Measurements from ENCODE around the gene NDUFAF7.

The NDUFAF7 gene

DNA sequence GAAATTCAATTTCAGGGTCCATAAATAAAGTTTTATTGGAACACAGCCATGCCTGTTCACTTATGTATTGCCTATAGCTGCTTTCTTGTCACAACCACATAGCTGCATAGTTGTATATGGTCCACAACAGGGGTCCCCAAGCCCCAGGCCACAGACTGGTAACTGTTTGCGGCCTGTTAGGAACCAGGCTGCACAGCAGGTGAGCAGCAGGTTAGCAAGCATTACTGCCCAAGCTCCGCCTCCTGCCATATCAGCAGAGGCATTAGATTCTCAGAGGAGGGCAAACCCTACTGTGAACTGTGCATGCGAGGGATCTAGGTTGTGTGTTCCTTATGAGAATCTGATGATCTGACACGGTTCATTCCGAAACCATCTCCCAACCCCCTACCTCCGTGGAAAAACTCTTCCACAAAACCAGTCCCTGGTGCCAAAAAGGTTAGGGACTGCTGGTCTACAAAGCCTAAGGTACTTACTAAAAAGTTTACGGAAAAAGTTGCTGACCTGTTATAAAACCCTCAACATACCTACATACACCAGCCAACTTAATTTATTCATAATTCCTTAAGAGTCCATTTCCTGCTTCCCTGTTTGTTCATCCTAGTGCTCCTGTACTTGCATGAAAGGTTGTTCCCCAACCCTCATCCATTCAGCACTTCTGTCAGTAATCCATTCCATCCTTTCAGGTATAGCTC, 40.1 kb downstream of the NDUFAF7 start:
- Histone ChIP-seq H3K9ac (ENCODE audit: low read depth, low read length, poor library complexity, severe bottlenecking) (no peak overlapping the region), H3K27me3 (ENCODE audit: insufficient read depth, low read length, poor library complexity, severe bottlenecking) (no peaks in the 10 kb centered on the region), H3K4me1 (ENCODE audit: insufficient read depth, low read length, poor library complexity, severe bottlenecking) (no peaks in the 10 kb centered on the region), H3F3A (ENCODE audit: low read depth) (no peaks in the 10 kb centered on the region), H3K9me3 (ENCODE audit: insufficient read depth, low read depth, low read length) (no peaks in the 10 kb centered on the region), H3K4me3 (ENCODE audit: low read length, poor library complexity, severe bottlenecking) (no peak overlapping the region), H3K79me2 (ENCODE audit: insufficient read depth, low read length) (no peaks in the 10 kb centered on the region), H3K36me3 (ENCODE audit: insufficient read depth, low read length) (peaks cover 86% of the 10 kb centered on the region), H3K9me2 (replicated peaks; ENCODE audit: low read depth, low read length) (no peaks in the 10 kb centered on the region), H2AFZ (ENCODE audit: low read length) (no peak overlapping the region), H3K4me2 (ENCODE audit: low read depth, low read length, poor library complexity, severe bottlenecking) (no peak overlapping the region), H4K20me1 (ENCODE audit: insufficient read depth, low read length, poor library complexity, severe bottlenecking) (no peaks in the 10 kb centered on the region)
- TF ChIP-seq, protein P1, sequence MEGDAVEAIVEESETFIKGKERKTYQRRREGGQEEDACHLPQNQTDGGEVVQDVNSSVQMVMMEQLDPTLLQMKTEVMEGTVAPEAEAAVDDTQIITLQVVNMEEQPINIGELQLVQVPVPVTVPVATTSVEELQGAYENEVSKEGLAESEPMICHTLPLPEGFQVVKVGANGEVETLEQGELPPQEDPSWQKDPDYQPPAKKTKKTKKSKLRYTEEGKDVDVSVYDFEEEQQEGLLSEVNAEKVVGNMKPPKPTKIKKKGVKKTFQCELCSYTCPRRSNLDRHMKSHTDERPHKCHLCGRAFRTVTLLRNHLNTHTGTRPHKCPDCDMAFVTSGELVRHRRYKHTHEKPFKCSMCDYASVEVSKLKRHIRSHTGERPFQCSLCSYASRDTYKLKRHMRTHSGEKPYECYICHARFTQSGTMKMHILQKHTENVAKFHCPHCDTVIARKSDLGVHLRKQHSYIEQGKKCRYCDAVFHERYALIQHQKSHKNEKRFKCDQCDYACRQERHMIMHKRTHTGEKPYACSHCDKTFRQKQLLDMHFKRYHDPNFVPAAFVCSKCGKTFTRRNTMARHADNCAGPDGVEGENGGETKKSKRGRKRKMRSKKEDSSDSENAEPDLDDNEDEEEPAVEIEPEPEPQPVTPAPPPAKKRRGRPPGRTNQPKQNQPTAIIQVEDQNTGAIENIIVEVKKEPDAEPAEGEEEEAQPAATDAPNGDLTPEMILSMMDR (conservative IDR thresholded peaks at IDR 0.05; ENCODE audit: low read length), result no peak
- no peak for TF ChIP-seq EZH2phosphoT487 (IDR thresholded peaks at IDR 0.05; ENCODE audit: borderline replicate concordance)

DNA sequence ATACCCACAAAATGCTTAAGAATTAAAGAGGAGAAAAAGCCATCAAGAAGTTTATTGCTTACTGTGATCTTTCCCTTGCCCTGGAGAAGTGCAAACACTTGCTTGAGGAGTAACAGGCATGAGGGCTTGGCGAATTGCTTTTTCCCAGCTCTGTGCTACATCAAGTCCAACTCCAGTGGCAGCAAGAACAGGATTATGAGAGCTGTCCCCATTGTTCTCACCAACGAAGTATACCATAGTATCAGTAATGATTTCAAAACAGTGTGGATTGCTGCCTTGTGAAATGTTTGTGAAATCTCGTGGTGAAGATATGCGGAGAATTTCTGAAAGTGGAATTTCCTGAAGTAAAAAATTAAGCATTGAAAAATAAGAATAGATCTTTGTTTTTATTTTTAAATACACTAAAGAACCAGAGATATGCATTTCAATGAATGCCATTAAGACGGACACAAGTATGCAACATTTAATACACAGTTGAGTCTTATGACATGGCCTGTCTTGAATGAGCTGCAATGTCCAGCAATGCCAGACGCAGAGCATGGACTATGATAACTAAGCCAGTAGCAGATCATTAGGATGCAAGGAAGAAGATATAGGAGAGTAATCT, 43.0 kb downstream of the NDUFAF7 start:
- Histone ChIP-seq H3K9ac (ENCODE audit: low read depth, low read length, poor library complexity, severe bottlenecking) (no peak overlapping the region), H3K9me2 (replicated peaks; ENCODE audit: low read depth, low read length) (no peaks in the 10 kb centered on the region), H3K79me2 (ENCODE audit: insufficient read depth, low read length) (no peaks in the 10 kb centered on the region), H3K36me3 (ENCODE audit: insufficient read depth, low read length) (peaks cover 87% of the 10 kb centered on the region), H4K20me1 (ENCODE audit: insufficient read depth, low read length, poor library complexity, severe bottlenecking) (no peaks in the 10 kb centered on the region), H3K27me3 (ENCODE audit: insufficient read depth, low read length, poor library complexity, severe bottlenecking) (no peaks in the 10 kb centered on the region), H3F3A (ENCODE audit: low read depth) (no peaks in the 10 kb centered on the region), H3K9me3 (ENCODE audit: insufficient read depth, low read depth, low read length) (no peaks in the 10 kb centered on the region), H3K4me3 (ENCODE audit: low read length, poor library complexity, severe bottlenecking) (no peak overlapping the region), H3K4me1 (ENCODE audit: insufficient read depth, low read length, poor library complexity, severe bottlenecking) (no peaks in the 10 kb centered on the region), H3K4me2 (ENCODE audit: low read depth, low read length, poor library complexity, severe bottlenecking) (no peak overlapping the region), H2AFZ (ENCODE audit: low read length) (no peak overlapping the region)
- TF ChIP-seq, protein P1 (conservative IDR thresholded peaks at IDR 0.05; ENCODE audit: low read length), result no peak

DNA sequence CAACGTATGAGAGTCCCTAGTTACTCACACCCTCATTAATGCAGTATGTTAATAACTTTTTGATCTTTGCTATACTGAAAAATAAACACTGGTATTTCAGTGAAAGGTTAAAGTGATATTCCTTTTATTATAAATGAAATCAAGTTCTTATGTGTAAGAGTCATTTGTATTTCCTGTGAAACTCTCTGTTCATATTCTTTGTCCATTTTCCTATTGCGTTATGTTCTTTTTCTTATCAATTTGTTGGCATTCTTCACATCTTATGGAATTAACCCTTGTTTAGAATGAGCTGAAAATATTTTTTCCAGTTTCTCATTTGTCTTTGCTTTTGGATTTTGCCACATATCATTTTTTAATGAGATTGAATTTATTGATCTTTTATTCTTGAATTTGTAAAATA, 44.8 kb downstream of the NDUFAF7 start:
- no peak for TF ChIP-seq EZH2phosphoT487 (IDR thresholded peaks at IDR 0.05; ENCODE audit: borderline replicate concordance)
- TF ChIP-seq, protein P1 (conservative IDR thresholded peaks at IDR 0.05; ENCODE audit: low read length), result no peak
- no peaks in the 10 kb centered on the region for H3K4me1 ChIP-seq (ENCODE audit: insufficient read depth, low read length, poor library complexity, severe bottlenecking)
- peaks cover 88% of the 10 kb centered on the region for H3K36me3 ChIP-seq (ENCODE audit: insufficient read depth, low read length)

More for the DNA sequence above, 44.8 kb downstream of the NDUFAF7 start:
- Histone ChIP-seq H3K79me2 (ENCODE audit: insufficient read depth, low read length) (no peaks in the 10 kb centered on the region), H2AFZ (ENCODE audit: low read length) (no peak overlapping the region), H3K4me2 (ENCODE audit: low read depth, low read length, poor library complexity, severe bottlenecking) (no peak overlapping the region), H4K20me1 (ENCODE audit: insufficient read depth, low read length, poor library complexity, severe bottlenecking) (no peaks in the 10 kb centered on the region), H3F3A (ENCODE audit: low read depth) (no peaks in the 10 kb centered on the region), H3K9me3 (ENCODE audit: insufficient read depth, low read depth, low read length) (no peaks in the 10 kb centered on the region), H3K9ac (ENCODE audit: low read depth, low read length, poor library complexity, severe bottlenecking) (no peak overlapping the region), H3K4me3 (ENCODE audit: low read length, poor library complexity, severe bottlenecking) (no peak overlapping the region), H3K9me2 (replicated peaks; ENCODE audit: low read depth, low read length) (no peaks in the 10 kb centered on the region), H3K27me3 (ENCODE audit: insufficient read depth, low read length, poor library complexity, severe bottlenecking) (no peaks in the 10 kb centered on the region)
